WI38 (cell line): Measurements from ENCODE around the gene TTC4.

Experiments used
- H3K4me3 ChIP-seq: 2 replicates; pipeline ENCODE4 v1.5.1; 2011; ENCODE audit warnings: low read depth, mild to moderate bottlenecking, control low read depth, low read length
- TF ChIP-seq, protein P1 (sequence below): IDR thresholded peaks from 2 replicates; pipeline ENCODE4 v1.5.1; 2012; ENCODE audit warnings: low read depth, mild to moderate bottlenecking, control low read depth, low read length

The TTC4 gene

DNA sequence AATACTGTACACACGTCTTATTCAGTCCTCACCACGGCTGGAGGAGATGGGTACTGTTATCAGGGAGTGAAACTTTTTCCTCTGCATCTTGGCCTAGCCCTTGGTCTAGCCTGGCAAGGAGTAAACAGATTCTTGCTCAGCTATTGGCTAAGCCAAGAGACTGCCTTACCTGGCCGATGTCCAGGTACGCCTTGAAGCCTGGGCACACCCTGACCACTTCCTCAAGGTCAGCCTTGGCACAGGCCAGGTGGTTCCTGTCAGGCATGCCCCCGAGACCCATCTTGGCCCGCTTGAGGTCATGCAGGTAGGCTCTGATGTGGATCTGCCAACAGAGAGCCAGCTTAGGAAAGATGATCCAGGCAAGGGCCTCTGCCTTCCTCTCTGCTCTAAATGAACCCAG, 66.5 kb downstream of the TTC4 start:
- H3K4me3 ChIP-seq: no peak overlapping the region
- TF ChIP-seq, protein P1, sequence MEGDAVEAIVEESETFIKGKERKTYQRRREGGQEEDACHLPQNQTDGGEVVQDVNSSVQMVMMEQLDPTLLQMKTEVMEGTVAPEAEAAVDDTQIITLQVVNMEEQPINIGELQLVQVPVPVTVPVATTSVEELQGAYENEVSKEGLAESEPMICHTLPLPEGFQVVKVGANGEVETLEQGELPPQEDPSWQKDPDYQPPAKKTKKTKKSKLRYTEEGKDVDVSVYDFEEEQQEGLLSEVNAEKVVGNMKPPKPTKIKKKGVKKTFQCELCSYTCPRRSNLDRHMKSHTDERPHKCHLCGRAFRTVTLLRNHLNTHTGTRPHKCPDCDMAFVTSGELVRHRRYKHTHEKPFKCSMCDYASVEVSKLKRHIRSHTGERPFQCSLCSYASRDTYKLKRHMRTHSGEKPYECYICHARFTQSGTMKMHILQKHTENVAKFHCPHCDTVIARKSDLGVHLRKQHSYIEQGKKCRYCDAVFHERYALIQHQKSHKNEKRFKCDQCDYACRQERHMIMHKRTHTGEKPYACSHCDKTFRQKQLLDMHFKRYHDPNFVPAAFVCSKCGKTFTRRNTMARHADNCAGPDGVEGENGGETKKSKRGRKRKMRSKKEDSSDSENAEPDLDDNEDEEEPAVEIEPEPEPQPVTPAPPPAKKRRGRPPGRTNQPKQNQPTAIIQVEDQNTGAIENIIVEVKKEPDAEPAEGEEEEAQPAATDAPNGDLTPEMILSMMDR: no peak

DNA sequence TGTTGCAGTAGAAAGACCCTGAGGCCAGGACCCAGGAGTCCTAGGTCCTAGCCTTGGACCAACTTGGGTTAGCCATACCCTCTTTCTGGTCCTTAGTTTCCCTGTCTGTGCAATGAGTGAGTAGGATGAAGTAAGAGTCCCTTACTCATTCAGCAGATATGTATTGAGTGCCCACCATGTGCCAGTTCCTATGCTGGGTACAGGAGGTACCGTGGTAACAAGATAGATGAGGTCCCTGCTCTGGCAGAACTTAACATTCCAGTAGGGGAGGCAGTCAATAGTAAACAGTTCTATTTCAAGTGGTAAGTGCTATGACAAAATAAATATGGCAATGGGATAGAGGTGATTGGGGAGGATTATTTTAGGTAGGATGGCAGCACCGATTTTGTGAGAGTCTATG, 66.9 kb downstream of the TTC4 start:
- H3K4me3 ChIP-seq: no peak overlapping the region
- TF ChIP-seq, protein P1: no peak

DNA sequence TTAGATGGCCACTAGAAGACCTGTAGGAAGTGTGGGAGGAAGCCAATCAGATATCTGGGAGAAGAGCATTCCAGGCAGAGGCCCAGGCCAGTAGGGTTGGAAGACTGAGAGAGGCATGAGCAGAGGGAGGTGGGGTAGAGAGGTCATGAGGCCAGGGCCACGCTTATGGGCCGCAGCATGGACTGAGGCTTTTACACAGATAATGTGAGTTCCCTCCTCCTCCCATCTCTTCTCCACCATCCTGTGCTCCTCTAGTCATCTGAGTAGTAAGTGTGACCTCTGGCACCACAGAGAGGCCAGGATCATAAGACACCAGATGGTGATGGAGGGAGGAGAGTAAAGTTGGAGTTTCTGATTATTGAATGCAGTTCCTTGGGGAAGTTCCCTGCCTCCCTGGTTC, 68.4 kb downstream of the TTC4 start:
- H3K4me3 ChIP-seq: no peak overlapping the region
- TF ChIP-seq, protein P1: no peak

DNA sequence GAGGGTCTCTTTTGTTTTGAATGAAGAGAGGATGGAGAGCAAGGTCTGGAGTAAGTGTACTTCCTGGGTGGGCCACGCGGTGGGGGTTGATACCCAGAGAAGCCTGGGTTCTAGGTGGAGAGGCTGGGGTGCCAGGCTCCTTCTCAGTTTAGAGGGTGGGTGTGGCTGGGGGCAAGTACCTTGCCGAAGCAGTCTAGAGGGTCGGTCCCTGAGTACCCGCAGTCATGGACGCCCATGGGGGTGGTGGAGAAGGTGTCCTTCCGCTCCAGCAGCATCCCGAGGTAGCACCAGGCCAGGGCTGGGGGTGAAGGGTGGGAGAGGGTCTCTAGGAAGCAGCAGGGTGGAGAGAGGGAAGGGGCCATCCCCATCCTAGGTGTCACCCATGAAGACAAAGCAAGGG, 71.1 kb downstream of the TTC4 start:
- TF ChIP-seq, protein P1: no peak
- no peak overlapping the region for H3K4me3 ChIP-seq

DNA sequence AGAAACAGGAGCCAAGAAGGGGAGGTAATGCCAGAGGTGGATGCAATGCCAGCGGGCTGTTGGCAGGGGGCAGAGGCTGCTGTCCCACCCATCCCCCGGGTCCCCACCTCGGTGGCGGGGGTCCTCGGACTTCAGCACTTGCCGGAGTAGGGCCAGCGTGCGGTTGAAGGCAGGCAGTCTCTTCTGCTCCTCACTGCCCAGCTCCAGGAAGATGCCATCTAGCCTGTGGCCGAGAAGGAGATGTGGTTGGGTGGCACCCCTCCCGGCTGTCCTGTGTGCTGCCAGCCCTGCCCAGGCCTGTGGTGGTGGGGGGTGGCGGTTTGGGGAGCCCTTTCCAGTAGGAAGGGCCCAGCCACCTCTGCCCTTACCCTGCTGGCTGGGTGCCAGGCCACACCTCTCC, 71.9 kb downstream of the TTC4 start:
- no peak overlapping the region for H3K4me3 ChIP-seq
- TF ChIP-seq, protein P1: no peak

DNA sequence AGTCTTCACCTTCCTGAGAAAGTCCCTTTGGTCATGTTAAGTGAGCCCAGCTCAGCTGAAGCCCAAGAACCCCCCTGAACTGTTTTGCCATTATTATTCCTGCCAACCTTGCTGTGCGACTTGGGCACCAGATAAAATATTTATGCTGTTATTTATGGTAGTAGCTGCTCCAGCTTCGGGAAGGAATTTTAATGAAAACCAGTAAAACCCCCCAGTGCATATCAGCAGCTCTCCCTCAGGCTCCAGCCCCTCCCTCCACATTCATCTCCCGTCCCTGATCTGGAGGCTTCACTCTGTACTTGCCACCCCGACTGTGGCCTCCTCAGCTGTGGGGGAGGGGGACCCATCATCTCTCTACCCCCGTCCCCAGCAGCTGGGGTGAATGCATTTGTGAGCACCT, 72.8 kb downstream of the TTC4 start:
- TF ChIP-seq, protein P1: no peak
- no peak overlapping the region for H3K4me3 ChIP-seq

DNA sequence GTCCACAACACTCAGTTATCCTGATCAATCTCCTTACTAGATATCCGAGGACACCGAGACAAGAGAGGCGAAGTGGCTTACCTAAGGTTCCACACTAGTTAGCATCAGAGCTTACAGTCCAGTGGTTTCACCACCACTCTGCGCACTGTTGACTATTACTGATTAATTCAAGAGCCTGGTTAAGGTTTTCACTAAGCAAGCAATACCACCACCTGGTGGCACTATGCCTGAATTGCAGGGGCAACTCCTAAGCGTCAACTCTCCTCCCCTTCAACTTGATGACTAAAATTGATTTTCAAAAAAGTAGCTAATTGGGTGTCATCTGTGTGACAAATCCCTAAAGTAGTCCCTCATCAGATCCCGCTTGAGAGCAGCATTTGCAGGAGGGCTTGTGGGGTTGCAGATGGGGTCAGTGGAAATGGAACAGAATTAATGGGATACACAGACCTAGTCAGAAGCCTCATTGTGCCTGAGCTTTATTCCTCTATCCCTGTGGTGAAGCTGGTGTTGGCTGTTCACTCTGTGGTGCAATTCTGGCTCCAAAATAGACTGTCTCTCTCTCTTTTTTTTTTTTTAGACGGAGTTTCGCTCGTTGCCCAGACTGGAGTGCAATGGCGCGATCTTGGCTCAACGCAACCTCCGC, 76.3 kb downstream of the TTC4 start:
- TF ChIP-seq, protein P1: peak; percentile 67
- no peak overlapping the region for H3K4me3 ChIP-seq
